Measurements from ENCODE around the gene GDA. TPM values are rescaled to one million over a fixed set of nuclear protein-coding genes. Genes with fewer than 3 reads are reported as not detected.

The GDA gene
- total RNA-seq, 1 donor from 2014 or later = 0.22 TPM

DNA sequence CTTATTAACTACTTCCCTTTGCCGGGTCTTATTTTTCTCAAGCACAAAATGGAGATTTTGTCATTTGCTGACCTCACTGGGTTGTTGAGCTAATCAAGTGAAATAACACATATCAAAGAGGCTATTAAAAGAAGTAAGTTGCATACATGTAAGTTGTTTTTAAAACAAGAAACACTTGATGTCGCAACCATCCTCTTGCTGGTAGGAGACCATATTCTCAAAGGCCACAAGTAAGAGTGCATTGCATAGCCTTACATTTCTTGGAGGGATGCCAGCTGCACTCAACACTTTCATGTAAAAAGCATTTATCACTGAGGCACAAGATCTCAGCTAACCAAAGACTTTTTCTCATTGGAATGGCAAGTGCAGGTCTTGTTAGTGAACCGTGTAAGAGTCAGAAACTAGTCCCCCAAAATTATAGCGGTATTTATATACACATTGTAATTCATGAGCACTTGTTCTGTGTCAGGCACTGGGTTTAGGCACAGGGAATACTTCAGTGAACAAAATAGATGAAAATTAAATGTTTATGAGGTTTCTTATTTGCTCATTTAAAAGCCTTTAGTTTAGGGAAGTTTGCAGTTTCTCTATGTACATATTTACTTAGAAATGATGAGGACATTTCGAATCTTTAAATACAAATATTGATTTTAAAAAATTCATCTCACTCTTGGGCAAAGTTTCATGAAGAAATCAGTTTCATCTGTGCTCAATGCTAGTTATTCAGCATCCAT lies 143.8 kb downstream of the GDA start:
- DNase-seq (ENCODE audit: low spot score) = no peak
- Mint-ChIP-seq H3K27ac (ENCODE audit: unreplicated experiment) (peak overlapping the region; percentile 60), H3K4me1 (ENCODE audit: low read depth) (peaks cover 19% of the 10 kb centered on the region), H3K36me3 (ENCODE audit: low read depth) (no peaks in the 10 kb centered on the region), H3K27me3 (ENCODE audit: low read depth) (peaks cover 1% of the 10 kb centered on the region), H3K4me3 (ENCODE audit: unreplicated experiment) (no peak overlapping the region), H3K9me3 (ENCODE audit: low read depth) (no peaks in the 10 kb centered on the region)
- TF ChIP-seq, protein P1, sequence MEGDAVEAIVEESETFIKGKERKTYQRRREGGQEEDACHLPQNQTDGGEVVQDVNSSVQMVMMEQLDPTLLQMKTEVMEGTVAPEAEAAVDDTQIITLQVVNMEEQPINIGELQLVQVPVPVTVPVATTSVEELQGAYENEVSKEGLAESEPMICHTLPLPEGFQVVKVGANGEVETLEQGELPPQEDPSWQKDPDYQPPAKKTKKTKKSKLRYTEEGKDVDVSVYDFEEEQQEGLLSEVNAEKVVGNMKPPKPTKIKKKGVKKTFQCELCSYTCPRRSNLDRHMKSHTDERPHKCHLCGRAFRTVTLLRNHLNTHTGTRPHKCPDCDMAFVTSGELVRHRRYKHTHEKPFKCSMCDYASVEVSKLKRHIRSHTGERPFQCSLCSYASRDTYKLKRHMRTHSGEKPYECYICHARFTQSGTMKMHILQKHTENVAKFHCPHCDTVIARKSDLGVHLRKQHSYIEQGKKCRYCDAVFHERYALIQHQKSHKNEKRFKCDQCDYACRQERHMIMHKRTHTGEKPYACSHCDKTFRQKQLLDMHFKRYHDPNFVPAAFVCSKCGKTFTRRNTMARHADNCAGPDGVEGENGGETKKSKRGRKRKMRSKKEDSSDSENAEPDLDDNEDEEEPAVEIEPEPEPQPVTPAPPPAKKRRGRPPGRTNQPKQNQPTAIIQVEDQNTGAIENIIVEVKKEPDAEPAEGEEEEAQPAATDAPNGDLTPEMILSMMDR (IDR thresholded peaks at IDR 0.05) = no peak

DNA sequence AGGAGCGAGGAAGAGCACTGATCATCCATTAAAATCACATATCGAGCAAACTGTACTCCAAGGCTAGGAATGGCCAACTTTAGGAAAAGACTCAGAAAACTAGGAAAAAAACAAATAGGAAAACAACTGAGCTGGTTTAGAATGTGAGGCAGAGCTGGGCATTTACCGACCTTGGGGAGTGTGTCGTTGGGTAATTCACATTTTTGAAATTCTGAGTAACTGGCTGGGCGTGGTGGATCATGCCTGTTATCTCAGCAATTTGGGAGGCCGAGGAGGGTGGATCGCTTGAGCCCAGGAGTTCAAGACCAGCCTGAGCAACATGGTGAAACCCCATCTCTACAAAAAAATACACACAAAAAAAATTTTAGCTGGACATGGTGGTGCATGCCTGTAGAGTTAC lies 145.7 kb downstream of the GDA start:
- H3K27ac Mint-ChIP-seq (ENCODE audit: unreplicated experiment) = peak overlapping the region; percentile 25
- no peaks in the 10 kb centered on the region for H3K36me3 Mint-ChIP-seq (ENCODE audit: low read depth)
- no peak overlapping the region for H3K4me3 Mint-ChIP-seq (ENCODE audit: unreplicated experiment)
- no peaks in the 10 kb centered on the region for H3K9me3 Mint-ChIP-seq (ENCODE audit: low read depth)
- peaks cover 19% of the 10 kb centered on the region for H3K4me1 Mint-ChIP-seq (ENCODE audit: low read depth)
- H3K27me3 Mint-ChIP-seq (ENCODE audit: low read depth) = no peaks in the 10 kb centered on the region
- DNase-seq (ENCODE audit: low spot score) = no peak
- TF ChIP-seq, protein P1 (IDR thresholded peaks at IDR 0.05) = no peak

DNA sequence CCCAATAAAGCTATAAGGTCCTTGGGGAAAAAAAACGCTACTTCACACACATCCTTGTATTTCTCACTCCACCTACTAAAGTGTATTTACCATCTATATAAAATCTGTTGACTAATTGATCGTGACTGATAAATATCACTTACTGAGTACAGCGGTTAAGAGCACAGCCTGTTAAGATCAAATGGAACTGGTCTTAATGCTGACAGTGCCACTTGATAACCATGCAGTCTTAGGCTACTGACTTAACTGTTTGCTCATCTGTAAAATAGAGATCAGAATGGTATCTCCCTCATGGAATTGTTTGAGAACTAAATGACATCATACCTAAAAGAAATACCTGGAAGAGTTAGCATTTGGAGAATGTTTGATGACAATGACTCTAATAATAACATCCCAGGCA lies 148.3 kb downstream of the GDA start:
- no peaks in the 10 kb centered on the region for H3K9me3 Mint-ChIP-seq (ENCODE audit: low read depth)
- no peak for DNase-seq (ENCODE audit: low spot score)
- no peak overlapping the region for H3K27ac Mint-ChIP-seq (ENCODE audit: unreplicated experiment)
- TF ChIP-seq, protein P1 (IDR thresholded peaks at IDR 0.05) = no peak
- H3K4me1 Mint-ChIP-seq (ENCODE audit: low read depth) = peaks cover 15% of the 10 kb centered on the region
- H3K27me3 Mint-ChIP-seq (ENCODE audit: low read depth) = no peaks in the 10 kb centered on the region
- H3K36me3 Mint-ChIP-seq (ENCODE audit: low read depth) = no peaks in the 10 kb centered on the region
- no peak overlapping the region for H3K4me3 Mint-ChIP-seq (ENCODE audit: unreplicated experiment)

DNA sequence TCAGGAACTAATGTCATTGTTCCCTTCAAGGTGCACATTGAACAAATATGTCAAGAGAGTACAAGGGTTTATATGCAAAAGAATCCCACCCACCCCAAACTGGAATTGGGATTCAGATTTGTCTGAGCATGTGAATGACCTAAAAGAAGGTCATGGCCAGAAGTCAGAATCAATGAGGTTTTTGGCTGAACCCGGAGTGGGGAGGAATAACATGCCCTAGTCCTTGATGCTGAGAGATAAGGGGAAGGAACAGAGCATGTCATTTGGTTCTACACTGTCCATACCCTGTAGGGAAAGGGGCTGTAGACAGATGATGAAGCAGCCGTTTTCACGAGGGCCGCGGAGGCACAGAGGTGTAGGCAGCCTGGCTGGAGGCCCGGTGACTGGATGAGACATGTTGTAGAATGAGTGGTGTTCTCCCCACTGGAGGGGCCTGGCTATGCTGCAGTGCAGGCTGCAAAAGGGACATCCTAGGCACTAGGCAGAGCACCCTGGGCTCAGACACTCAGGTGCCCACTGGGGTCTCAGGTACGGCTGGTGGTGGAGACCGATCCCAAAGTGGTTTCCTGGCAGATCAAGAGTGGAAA lies 149.9 kb downstream of the GDA start:
- no peaks in the 10 kb centered on the region for H3K36me3 Mint-ChIP-seq (ENCODE audit: low read depth)
- H3K27ac Mint-ChIP-seq (ENCODE audit: unreplicated experiment) = no peak overlapping the region
- H3K4me3 Mint-ChIP-seq (ENCODE audit: unreplicated experiment) = no peak overlapping the region
- TF ChIP-seq, protein P1 (IDR thresholded peaks at IDR 0.05) = no peak
- DNase-seq (ENCODE audit: low spot score) = no peak
- H3K4me1 Mint-ChIP-seq (ENCODE audit: low read depth) = peaks cover 7% of the 10 kb centered on the region
- no peaks in the 10 kb centered on the region for H3K27me3 Mint-ChIP-seq (ENCODE audit: low read depth)
- H3K9me3 Mint-ChIP-seq (ENCODE audit: low read depth) = no peaks in the 10 kb centered on the region

DNA sequence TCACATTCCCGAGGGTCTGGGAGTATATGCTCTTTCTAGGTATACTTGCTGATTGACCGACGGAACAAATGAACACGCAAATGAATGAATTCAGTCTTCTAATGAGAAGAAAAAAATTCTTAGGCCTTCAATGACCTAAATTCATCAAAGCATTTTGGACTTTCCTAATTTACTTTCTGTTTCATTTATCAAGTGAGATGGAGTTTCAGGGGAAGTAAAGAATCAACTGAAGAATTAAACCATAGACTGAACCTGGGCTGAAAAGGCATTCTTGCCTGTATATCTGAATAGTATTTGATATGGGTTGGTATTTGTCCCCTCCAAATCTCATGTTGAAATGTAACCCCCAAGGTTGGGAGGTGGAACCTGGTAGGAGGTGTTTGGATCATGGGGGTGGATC lies 151.6 kb downstream of the GDA start:
- Mint-ChIP-seq H3K9me3 (ENCODE audit: low read depth) (no peaks in the 10 kb centered on the region), H3K4me3 (ENCODE audit: unreplicated experiment) (no peak overlapping the region), H3K27ac (ENCODE audit: unreplicated experiment) (no peak overlapping the region), H3K36me3 (ENCODE audit: low read depth) (no peaks in the 10 kb centered on the region), H3K27me3 (ENCODE audit: low read depth) (no peaks in the 10 kb centered on the region), H3K4me1 (ENCODE audit: low read depth) (no peaks in the 10 kb centered on the region)
- TF ChIP-seq, protein P1 (IDR thresholded peaks at IDR 0.05) = no peak
- no peak for DNase-seq (ENCODE audit: low spot score)

Other genes starting within 250 kb of the GDA start
- 12.2 to 14.2 TPM (median 12.5 TPM) in 3 replicates for gene ABHD17B, start 238.2 kb upstream of the GDA start, total RNA-seq
- 8.5 to 10.0 TPM (median 8.5 TPM) in 3 replicates for gene C9orf85, start 237.8 kb upstream of the GDA start, total RNA-seq
- gene C9orf57, start 88.8 kb upstream of the GDA start, total RNA-seq = not detected in 3 replicates
- gene ZFAND5, start 215.8 kb downstream of the GDA start, total RNA-seq = 151 to 163 TPM (median 157 TPM) in 3 replicates